Keratinocyte (primary cell): ENCODE data around the gene CALML3. TPM values are rescaled to one million over a fixed set of nuclear protein-coding genes. Genes with fewer than 3 reads are reported as not detected.

ENCODE experiments used
- DNase-seq: peaks from one replicate; pipeline ENCODE4 v3.0.0-alpha.2; 2011; ENCODE audit warnings: low read depth, missing footprints, low spot score
- FAIRE-seq: peaks from 2 replicates; lab custom pipeline; 2011; peaks lifted over from hg19 to GRCh38; lab: Jason Lieb, UNC
- H2AFZ ChIP-seq: 2 replicates; pipeline ENCODE4 v1.6.0; 2012; ENCODE audit warnings: low read length, control low read depth, inconsistent platforms; ENCODE audit not compliant: control insufficient read depth
- H3K27ac ChIP-seq: 2 replicates; pipeline ENCODE4 v1.5.1; 2011; ENCODE audit warnings: low read length; ENCODE audit not compliant: control insufficient read depth, insufficient read depth
- H3K27me3 ChIP-seq: 3 replicates; pipeline ENCODE4 v1.6.0; 2011; ENCODE audit warnings: low read length; ENCODE audit not compliant: control insufficient read depth, insufficient read depth; ENCODE audit errors: extremely low read depth
- H3K36me3 ChIP-seq, 2 experiments: 2 replicates in 1 of 2; 3 replicates in 1 of 2; pipeline ENCODE4 v1.5.1; 2011; ENCODE audit warnings: low read length in 2 of 2, mild to moderate bottlenecking in 1 of 2; ENCODE audit not compliant: control insufficient read depth in 2 of 2, insufficient read depth in 2 of 2; ENCODE audit errors: extremely low read depth in 1 of 2
- H3K4me1 ChIP-seq: 3 replicates; pipeline ENCODE4 v1.5.1; 2011; ENCODE audit warnings: low read length; ENCODE audit not compliant: control insufficient read depth, insufficient read depth; ENCODE audit errors: extremely low read depth
- H3K4me2 ChIP-seq: 3 replicates; pipeline ENCODE4 v1.6.0; 2011; ENCODE audit warnings: low read depth, low read length; ENCODE audit not compliant: control insufficient read depth, insufficient read depth; ENCODE audit errors: extremely low read depth
- H3K4me3 ChIP-seq, 3 experiments: fragments of 200-600 bp in 1 of 3; sonication (generic) in 1 of 3; 2 replicates in 2 of 3; 3 replicates in 1 of 3; pipeline ENCODE4 v1.5.1; 2011 to 2016; ENCODE audit warnings: low read length in 3 of 3, mild to moderate bottlenecking in 3 of 3, control low read depth in 2 of 3, inconsistent platforms in 1 of 3, low read depth in 1 of 3, mixed read lengths in 1 of 3, mixed run types in 1 of 3, moderate library complexity in 1 of 3; ENCODE audit not compliant: control insufficient read depth in 2 of 3, insufficient read depth in 2 of 3; ENCODE audit errors: extremely low read depth in 1 of 3
- H3K79me2 ChIP-seq: 2 replicates; pipeline ENCODE4 v1.6.0; 2012; ENCODE audit warnings: low read length; ENCODE audit not compliant: control insufficient read depth, insufficient read depth
- H3K9ac ChIP-seq: 3 replicates; pipeline ENCODE4 v1.6.0; 2011; ENCODE audit warnings: low read length; ENCODE audit not compliant: control insufficient read depth, insufficient read depth; ENCODE audit errors: extremely low read depth
- H3K9me1 ChIP-seq: 3 replicates; pipeline ENCODE4 v1.6.0; 2011; ENCODE audit warnings: low read length; ENCODE audit not compliant: control insufficient read depth, insufficient read depth; ENCODE audit errors: extremely low read depth
- H3K9me3 ChIP-seq: 2 replicates; pipeline ENCODE4 v1.5.1; 2012; ENCODE audit warnings: low read depth, low read length; ENCODE audit not compliant: control insufficient read depth
- H4K20me1 ChIP-seq: 3 replicates; pipeline ENCODE4 v1.6.0; 2011; ENCODE audit warnings: low read length; ENCODE audit not compliant: control insufficient read depth, insufficient read depth; ENCODE audit errors: extremely low read depth
- EZH2 ChIP-seq: IDR thresholded peaks from one replicate; pipeline ENCODE4 v1.6.1; 2012; ENCODE audit warnings: inconsistent platforms, mild to moderate bottlenecking, low read length, moderate library complexity
- dilution Hi-C: fragments of 300-500 bp; cut with MboI; formaldehyde crosslinking; loops from one replicate; pipeline ENCODE4 v1.7.0; 2020; ENCODE audit warnings: low sequenced_read_pairs; ENCODE audit not compliant: extremely low pct_ligation_motif_present
- polyA plus RNA-seq, 5 experiments: library from polyadenylated mRNA; depleted of rRNA in 3 of 5; stranded (reverse) in 3 of 5; stranded (forward) in 1 of 5; unstranded in 1 of 5; fragments of >200 nt; gene quantifications; 1 replicate in 1 of 5; 2 replicates in 3 of 5; 3 replicates in 1 of 5; pipeline versions ENCODE4 v1.2.1 to v1.2.3, GENCODE V29; 2011 to 2012; ENCODE audit warnings: missing spikeins in 2 of 5, low read depth in 1 of 5, low replicate concordance in 1 of 5
- TF ChIP-seq, protein P1 (sequence below), 3 experiments: IDR thresholded peaks in 1 of 3; conservative IDR thresholded peaks in 1 of 3; optimal IDR thresholded peaks in 1 of 3; 2 replicates in 2 of 3; 3 replicates in 1 of 3; pipeline versions ENCODE3 to v1.5.1; 2011; ENCODE audit warnings: low read length in 3 of 3, mild to moderate bottlenecking in 3 of 3, moderate library complexity in 2 of 3, control low read depth in 1 of 3, inconsistent platforms in 1 of 3; ENCODE audit not compliant: insufficient read depth in 2 of 3; ENCODE audit errors: extremely low read depth in 1 of 3

CALML3 gene
- polyA plus RNA-seq, 1 donor (not counting 4 experiments of a cell fraction or from before 2014, with no cell fraction given), result 7.6 TPM

DNA sequence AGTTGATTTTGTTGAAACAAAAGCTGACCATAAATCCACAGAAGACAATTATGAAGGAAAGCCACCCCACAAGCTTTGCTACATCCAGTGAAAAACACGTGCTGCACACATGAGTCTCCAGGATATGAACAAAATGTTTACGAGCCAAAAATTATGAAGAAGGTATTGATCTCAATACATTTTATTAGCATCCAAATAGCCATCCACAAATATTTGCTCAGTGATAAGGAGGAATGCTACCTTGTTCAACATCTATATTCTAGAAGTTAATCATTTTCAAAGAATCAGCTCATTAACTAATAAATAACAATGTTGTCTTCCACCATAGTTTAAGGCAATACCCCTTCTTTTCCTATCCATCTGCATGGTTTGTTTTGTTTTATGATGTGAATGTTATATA lies 42.7 kb downstream of the CALML3 start:
- FAIRE-seq (no peak), DNase-seq (no peak)
- H3K4me1 ChIP-seq, result peaks cover 53% of the 10 kb centered on the region
- TF ChIP-seq EZH2, result no peak
- no peaks in the 10 kb centered on the region for H4K20me1 ChIP-seq
- dilution Hi-C loops, result no loop called here
- H3K79me2 ChIP-seq, result no peaks in the 10 kb centered on the region
- peaks cover 4% of the 10 kb centered on the region for H3K9me1 ChIP-seq
- H3K4me3 ChIP-seq, result no peak overlapping the region
- peak overlapping the region; percentile 100 for H3K27ac ChIP-seq
- H3K9me3 ChIP-seq, result no peaks in the 10 kb centered on the region
- peak overlapping the region; percentile 91 for H3K9ac ChIP-seq
- H2AFZ ChIP-seq, result no peak overlapping the region
- no peak overlapping the region for H3K4me2 ChIP-seq
- no peaks in the 10 kb centered on the region for H3K27me3 ChIP-seq
- H3K36me3 ChIP-seq, result no peaks in the 10 kb centered on the region

DNA sequence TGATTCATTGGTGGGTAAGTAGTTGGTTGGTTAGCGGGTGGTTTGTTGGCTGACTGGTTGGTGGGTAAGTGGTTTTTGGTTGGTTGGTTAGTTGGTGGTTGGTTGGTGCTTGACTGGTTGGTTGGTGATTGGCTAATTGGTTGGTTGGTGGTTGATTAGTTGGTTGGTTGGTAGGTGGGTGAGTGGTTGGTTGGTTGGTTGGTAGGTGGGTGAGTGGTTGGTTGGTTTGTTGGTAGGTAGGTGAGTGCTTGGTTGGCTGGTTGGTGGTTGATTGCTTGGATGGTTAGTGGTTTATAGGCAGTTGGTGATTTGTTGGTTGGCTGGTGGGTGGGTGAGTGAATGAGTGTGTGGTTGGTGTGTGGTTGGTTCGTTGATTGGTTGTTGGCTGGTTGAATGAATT lies 44.2 kb downstream of the CALML3 start:
- no peak overlapping the region for H3K4me3 ChIP-seq
- DNase-seq (no peak), FAIRE-seq (no peak)
- no peak for TF ChIP-seq EZH2
- TF ChIP-seq, protein P1, sequence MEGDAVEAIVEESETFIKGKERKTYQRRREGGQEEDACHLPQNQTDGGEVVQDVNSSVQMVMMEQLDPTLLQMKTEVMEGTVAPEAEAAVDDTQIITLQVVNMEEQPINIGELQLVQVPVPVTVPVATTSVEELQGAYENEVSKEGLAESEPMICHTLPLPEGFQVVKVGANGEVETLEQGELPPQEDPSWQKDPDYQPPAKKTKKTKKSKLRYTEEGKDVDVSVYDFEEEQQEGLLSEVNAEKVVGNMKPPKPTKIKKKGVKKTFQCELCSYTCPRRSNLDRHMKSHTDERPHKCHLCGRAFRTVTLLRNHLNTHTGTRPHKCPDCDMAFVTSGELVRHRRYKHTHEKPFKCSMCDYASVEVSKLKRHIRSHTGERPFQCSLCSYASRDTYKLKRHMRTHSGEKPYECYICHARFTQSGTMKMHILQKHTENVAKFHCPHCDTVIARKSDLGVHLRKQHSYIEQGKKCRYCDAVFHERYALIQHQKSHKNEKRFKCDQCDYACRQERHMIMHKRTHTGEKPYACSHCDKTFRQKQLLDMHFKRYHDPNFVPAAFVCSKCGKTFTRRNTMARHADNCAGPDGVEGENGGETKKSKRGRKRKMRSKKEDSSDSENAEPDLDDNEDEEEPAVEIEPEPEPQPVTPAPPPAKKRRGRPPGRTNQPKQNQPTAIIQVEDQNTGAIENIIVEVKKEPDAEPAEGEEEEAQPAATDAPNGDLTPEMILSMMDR (optimal IDR thresholded peaks at IDR 0.05 in 1 of 3, IDR thresholded peaks at IDR 0.05 in 1 of 3, conservative IDR thresholded peaks at IDR 0.05 in 1 of 3; ENCODE audit: extremely low read depth in 1 of 3, insufficient read depth in 2 of 3, low read length in 3 of 3), result no peak
- no peak overlapping the region for H3K9ac ChIP-seq
- no peaks in the 10 kb centered on the region for H4K20me1 ChIP-seq
- no peaks in the 10 kb centered on the region for H3K9me3 ChIP-seq
- no peaks in the 10 kb centered on the region for H3K36me3 ChIP-seq
- H3K79me2 ChIP-seq, result no peaks in the 10 kb centered on the region
- dilution Hi-C loops, result no loop called here
- no peaks in the 10 kb centered on the region for H3K27me3 ChIP-seq
- H3K4me1 ChIP-seq, result peaks cover 56% of the 10 kb centered on the region
- no peak overlapping the region for H2AFZ ChIP-seq
- no peak overlapping the region for H3K27ac ChIP-seq
- peaks cover 2% of the 10 kb centered on the region for H3K9me1 ChIP-seq
- H3K4me2 ChIP-seq, result no peak overlapping the region

DNA sequence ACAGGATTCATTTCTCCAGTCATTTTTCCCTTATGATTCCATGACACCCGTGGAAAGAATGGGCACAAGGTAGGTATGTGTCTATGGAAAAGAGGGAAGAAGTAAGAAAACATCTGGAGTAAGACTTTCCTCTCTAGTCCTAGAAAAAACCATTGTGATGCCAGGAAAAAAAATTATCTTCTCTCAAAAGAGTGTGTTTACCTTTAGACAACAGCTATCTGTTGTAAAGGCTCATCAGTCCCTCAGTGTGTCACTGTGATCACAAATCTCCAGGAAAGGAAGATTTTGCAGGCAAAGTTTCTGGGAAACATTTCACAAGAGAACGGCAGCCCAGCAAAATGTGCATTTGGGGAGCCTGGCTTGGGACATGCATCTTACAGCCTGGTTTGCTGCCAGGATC lies 44.8 kb downstream of the CALML3 start:
- peaks cover 2% of the 10 kb centered on the region for H3K9me1 ChIP-seq
- no peaks in the 10 kb centered on the region for H4K20me1 ChIP-seq
- H2AFZ ChIP-seq, result no peak overlapping the region
- H3K79me2 ChIP-seq, result no peaks in the 10 kb centered on the region
- no peak overlapping the region for H3K9ac ChIP-seq
- no peaks in the 10 kb centered on the region for H3K27me3 ChIP-seq
- no peak for FAIRE-seq
- H3K4me2 ChIP-seq, result no peak overlapping the region
- H3K9me3 ChIP-seq, result no peaks in the 10 kb centered on the region
- H3K36me3 ChIP-seq, result no peaks in the 10 kb centered on the region
- H3K4me1 ChIP-seq, result peaks cover 51% of the 10 kb centered on the region
- dilution Hi-C loops, result no loop called here
- no peak overlapping the region for H3K27ac ChIP-seq
- DNase-seq, result no peak
- TF ChIP-seq, protein P1 (optimal IDR thresholded peaks at IDR 0.05 in 1 of 3, IDR thresholded peaks at IDR 0.05 in 1 of 3, conservative IDR thresholded peaks at IDR 0.05 in 1 of 3; ENCODE audit: extremely low read depth in 1 of 3, insufficient read depth in 2 of 3, low read length in 3 of 3), result no peak
- no peak for TF ChIP-seq EZH2
- no peak overlapping the region for H3K4me3 ChIP-seq
